Esophagus muscularis mucosa (tissue), 3 donors: ENCODE data around the gene TAX1BP3.

ENCODE experiments used
- CTCF ChIP-seq, 3 experiments: fragments of 200-600 bp in 2 of 3; fragments of 450-650 bp in 1 of 3; sonication (generic) in 2 of 3; IDR thresholded peaks; one replicate each; pipeline ENCODE4 v1.5.1; 2017 to 2019; ENCODE audit warnings: antibody characterized with exemption in 3 of 3, mild to moderate bottlenecking in 2 of 3, moderate library complexity in 1 of 3
- POLR2A ChIP-seq: fragments of 450-650 bp; IDR thresholded peaks from one replicate; pipeline ENCODE4 v1.6.1; 2017; ENCODE audit warnings: antibody characterized with exemption, moderate library complexity, mild to moderate bottlenecking, low read depth
- POLR2AphosphoS5 ChIP-seq, 2 donors: sonication (generic); formaldehyde crosslinking; IDR thresholded peaks; one replicate each; pipeline ENCODE4 v1.6.1; 2017; ENCODE audit warnings: antibody characterized with exemption in 2 of 2

GRCh38 chr17:3695723-3696411 is 27.5 kb upstream of the TAX1BP3 start, which contains the start of gene P2RX5:
- TF ChIP-seq CTCF (IDR thresholded peaks at IDR 0.05), result no peak
- TF ChIP-seq POLR2A, result no peak
- TF ChIP-seq POLR2AphosphoS5 (IDR thresholded peaks at IDR 0.05), result no peak
